Muscle layer of colon (tissue), 2 donors: ENCODE measurements around the gene GOPC.

Source experiments
- H3K27ac ChIP-seq: one replicate; pipeline ENCODE4 v1.7.0; 2013; ENCODE audit warnings: low read depth, mild to moderate bottlenecking, low read length, moderate library complexity
- H3K27me3 ChIP-seq, 2 donors: one replicate each; pipeline ENCODE4 v1.7.0; 2013; ENCODE audit warnings: low read length in 2 of 2, mild to moderate bottlenecking in 2 of 2; ENCODE audit not compliant: insufficient read depth in 2 of 2, control insufficient read depth in 1 of 2
- H3K36me3 ChIP-seq: one replicate; pipeline ENCODE4 v1.7.0; 2013; ENCODE audit warnings: mild to moderate bottlenecking, low read length; ENCODE audit not compliant: insufficient read depth
- H3K4me1 ChIP-seq: one replicate; pipeline ENCODE4 v1.7.0; 2013; ENCODE audit warnings: mild to moderate bottlenecking, low read length; ENCODE audit not compliant: insufficient read depth
- H3K4me3 ChIP-seq, 2 donors: one replicate each; pipeline ENCODE4 v1.7.0; 2013; ENCODE audit warnings: low read length in 2 of 2, low read depth in 1 of 2, mild to moderate bottlenecking in 1 of 2, moderate library complexity in 1 of 2
- H3K9ac ChIP-seq: one replicate; pipeline ENCODE4 v1.7.0; 2013; ENCODE audit warnings: low read length
- H3K9me3 ChIP-seq: one replicate; pipeline ENCODE4 v1.7.0; 2013; ENCODE audit warnings: mild to moderate bottlenecking, low read length
- donor health status: abdominal sarcoma.
- donor health status: Adenocarcinoma of cecum.

GOPC gene

DNA sequence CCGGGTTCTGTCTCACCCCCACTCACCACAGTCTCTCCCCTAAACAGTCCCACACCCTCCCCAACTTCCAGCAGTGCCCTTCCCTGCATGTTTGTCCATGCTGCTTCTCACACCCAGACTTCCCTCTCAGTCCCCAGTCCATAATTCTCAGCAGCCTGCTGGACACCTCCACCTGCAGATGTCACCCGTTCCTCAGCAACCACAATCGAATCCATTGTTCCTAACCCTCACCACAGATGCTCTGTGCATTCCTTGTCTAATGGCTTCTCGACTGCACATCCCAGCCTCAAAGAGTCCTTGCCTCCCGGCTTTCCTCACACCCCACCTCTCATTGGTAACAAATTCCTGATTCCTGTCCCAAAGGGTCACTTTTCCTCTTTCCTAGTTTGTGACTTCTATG lies 55.6 kb downstream of the GOPC start:
- Histone ChIP-seq H3K27me3 (no peaks in the 10 kb centered on the region), H3K27ac (no peak overlapping the region), H3K36me3 (no peaks in the 10 kb centered on the region), H3K4me3 (no peak overlapping the region), H3K9ac (no peak overlapping the region), H3K4me1 (no peaks in the 10 kb centered on the region), H3K9me3 (no peaks in the 10 kb centered on the region)

DNA sequence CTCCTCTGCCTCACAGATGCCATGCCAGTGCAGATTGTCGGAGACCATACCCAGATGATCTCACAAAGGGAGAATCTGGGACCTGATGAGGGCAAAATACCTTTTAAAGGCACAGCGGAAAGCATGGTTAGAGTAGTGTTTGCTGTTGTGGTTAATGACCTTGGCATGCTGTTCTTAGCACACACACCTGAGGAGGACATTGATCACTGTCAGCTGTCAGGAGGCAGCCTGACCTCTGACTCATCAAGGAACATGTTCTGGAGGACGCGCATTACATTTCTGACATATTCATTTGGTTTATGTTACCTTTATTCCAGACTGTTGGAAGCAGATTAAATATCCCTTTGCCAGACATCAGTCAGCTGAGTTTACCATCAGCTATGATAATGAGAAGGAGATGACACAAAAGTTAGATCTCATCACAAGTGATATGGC lies 57.1 kb downstream of the GOPC start:
- peaks cover 4% of the 10 kb centered on the region for H3K36me3 ChIP-seq
- no peak overlapping the region for H3K9ac ChIP-seq
- H3K9me3 ChIP-seq: no peaks in the 10 kb centered on the region
- no peak overlapping the region for H3K4me3 ChIP-seq
- H3K27me3 ChIP-seq: no peaks in the 10 kb centered on the region
- H3K27ac ChIP-seq: no peak overlapping the region
- no peaks in the 10 kb centered on the region for H3K4me1 ChIP-seq

DNA sequence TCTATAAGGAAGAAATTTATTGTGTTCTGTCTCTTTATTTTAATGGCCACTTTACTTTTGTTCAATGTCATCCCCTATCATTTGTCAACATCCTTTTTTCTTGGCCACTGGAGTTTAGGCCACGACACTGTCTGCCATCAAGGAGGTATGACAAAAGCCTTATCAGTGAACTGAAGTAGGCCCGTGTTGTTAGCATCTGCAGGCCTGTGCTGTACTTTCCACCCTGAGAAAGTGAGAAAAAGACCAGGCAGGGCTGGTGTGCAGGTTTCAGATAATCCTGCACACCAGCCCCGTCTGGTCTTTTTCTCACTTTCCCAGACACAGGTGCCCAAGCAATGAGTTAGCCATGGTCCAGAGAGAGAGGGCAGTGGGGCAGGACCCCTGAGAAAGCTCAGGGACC lies 57.6 kb downstream of the GOPC start:
- Histone ChIP-seq H3K36me3 (peaks cover 4% of the 10 kb centered on the region), H3K9me3 (no peaks in the 10 kb centered on the region), H3K27ac (no peak overlapping the region), H3K27me3 (no peaks in the 10 kb centered on the region), H3K9ac (no peak overlapping the region), H3K4me1 (no peaks in the 10 kb centered on the region), H3K4me3 (no peak overlapping the region)

DNA sequence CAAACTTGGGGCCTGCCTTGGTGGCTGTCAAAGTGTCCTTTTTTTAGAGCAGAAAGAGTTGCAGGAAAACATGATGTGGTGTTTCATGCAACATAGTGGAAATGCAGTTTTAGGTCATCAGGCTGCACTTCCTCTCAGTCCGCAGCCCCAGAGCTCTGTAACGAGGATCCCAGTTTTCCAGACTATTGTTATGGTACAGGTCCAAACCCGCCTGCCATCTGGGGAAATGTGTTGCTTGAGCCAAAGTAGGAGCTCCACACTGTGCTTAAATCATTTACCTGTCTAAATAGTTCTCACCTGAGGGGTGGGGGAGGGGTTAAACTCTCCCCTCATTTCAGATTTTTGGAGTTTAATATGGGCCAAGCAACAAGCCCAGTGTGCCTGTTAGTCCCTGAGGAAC lies 59.8 kb downstream of the GOPC start:
- H3K27me3 ChIP-seq: no peaks in the 10 kb centered on the region
- H3K36me3 ChIP-seq: peaks cover 4% of the 10 kb centered on the region
- H3K4me1 ChIP-seq: no peaks in the 10 kb centered on the region
- no peak overlapping the region for H3K4me3 ChIP-seq
- no peak overlapping the region for H3K27ac ChIP-seq
- no peaks in the 10 kb centered on the region for H3K9me3 ChIP-seq
- H3K9ac ChIP-seq: no peak overlapping the region

DNA sequence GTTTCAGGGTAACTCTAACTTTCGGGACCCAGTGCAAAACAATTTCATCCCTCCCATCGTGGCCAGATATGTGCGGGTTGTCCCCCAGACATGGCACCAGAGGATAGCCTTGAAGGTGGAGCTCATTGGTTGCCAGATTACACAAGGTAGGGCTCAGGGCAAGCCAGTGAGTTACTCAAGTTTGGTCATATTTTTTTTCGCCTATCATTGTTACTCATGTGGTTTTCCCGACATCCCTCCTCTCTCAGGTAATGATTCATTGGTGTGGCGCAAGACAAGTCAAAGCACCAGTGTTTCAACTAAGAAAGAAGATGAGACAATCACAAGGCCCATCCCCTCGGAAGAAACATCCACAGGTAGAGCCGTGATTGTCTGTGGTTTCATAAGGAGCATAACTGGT lies 61.6 kb downstream of the GOPC start:
- Histone ChIP-seq H3K4me3 (no peak overlapping the region), H3K4me1 (no peaks in the 10 kb centered on the region), H3K9me3 (no peaks in the 10 kb centered on the region), H3K9ac (no peak overlapping the region), H3K27me3 (no peaks in the 10 kb centered on the region), H3K27ac (no peak overlapping the region), H3K36me3 (peaks cover 4% of the 10 kb centered on the region)

DNA sequence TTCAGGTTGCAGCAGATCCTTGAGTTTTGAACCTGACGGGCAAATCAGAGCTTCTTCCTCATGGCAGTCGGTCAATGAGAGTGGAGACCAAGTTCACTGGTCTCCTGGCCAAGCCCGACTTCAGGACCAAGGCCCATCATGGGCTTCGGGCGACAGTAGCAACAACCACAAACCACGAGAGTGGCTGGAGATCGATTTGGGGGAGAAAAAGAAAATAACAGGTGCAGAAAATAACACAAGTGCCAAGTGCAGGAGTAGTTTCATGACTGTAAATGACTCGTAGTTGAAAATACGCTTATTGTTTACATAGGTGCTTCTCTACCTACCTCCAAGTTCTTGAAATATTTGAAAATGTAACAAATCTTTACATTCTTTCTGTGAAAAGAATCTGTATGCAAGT lies 63.7 kb downstream of the GOPC start:
- no peak overlapping the region for H3K4me3 ChIP-seq
- no peaks in the 10 kb centered on the region for H3K4me1 ChIP-seq
- no peaks in the 10 kb centered on the region for H3K27me3 ChIP-seq
- H3K9ac ChIP-seq: no peak overlapping the region
- no peak overlapping the region for H3K27ac ChIP-seq
- peaks cover 4% of the 10 kb centered on the region for H3K36me3 ChIP-seq
- H3K9me3 ChIP-seq: no peaks in the 10 kb centered on the region

DNA sequence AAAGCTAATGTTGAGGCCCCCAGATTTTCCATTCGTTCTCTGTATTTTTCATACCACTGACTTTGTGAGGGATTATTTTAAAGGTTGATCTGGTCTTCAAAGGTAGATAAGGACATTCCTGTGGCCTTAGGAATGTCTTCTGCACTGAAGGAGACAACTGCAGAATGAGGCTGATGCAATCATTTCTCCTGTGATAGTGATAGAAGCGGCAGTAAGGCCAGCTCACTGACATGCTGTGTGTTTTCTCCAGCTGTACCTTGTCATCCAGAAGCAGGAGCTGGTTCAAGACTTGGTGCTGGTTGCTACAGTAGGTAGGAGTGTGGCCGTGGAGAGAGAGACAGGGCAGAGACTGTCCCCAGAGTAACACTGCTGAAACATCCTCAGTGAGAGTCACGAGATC lies 66.0 kb downstream of the GOPC start:
- H3K9ac ChIP-seq: no peak overlapping the region
- peaks cover 4% of the 10 kb centered on the region for H3K36me3 ChIP-seq
- H3K27me3 ChIP-seq: no peaks in the 10 kb centered on the region
- no peaks in the 10 kb centered on the region for H3K4me1 ChIP-seq
- no peak overlapping the region for H3K4me3 ChIP-seq
- no peaks in the 10 kb centered on the region for H3K9me3 ChIP-seq
- no peak overlapping the region for H3K27ac ChIP-seq

DNA sequence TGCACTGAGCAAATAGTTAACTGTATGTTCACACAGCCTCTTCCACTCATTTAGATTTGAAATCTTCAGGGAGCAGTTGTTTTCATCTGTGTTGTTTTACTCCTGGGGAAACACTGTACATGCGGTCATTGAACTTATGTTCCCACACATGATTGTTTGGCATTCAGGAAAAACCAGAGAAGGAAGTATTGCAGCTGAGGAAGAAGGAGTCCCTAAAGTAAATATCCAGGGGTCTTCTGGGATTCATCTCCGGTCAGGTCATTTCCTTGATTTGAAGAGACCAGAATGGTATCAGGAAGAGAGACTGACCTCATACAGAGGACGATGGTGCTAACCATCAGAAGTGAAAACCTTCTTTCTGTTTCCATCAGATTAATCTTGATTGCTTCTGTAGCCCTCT lies 67.3 kb downstream of the GOPC start:
- no peaks in the 10 kb centered on the region for H3K36me3 ChIP-seq
- no peaks in the 10 kb centered on the region for H3K27me3 ChIP-seq
- H3K4me3 ChIP-seq: no peak overlapping the region
- no peaks in the 10 kb centered on the region for H3K9me3 ChIP-seq
- H3K27ac ChIP-seq: no peak overlapping the region
- no peak overlapping the region for H3K9ac ChIP-seq
- H3K4me1 ChIP-seq: no peaks in the 10 kb centered on the region

DNA sequence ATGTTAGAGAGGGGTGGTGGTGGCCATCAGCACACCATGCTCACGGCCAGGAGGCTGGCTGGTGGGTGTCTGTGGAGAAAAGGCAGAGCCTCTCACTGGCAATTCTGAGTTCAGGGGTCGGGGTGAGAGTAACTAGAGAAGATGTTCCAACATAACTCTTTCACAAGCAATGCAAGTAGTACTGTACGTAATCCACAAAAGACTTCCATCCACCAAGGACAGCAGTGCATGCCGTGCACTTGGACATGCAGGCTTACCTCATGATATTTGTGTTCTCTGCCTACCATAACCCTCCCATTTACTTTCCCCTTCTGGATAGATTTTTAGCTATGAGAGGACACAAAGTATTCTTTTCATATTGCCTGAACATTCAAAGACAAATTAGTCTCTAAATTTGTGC lies 68.5 kb downstream of the GOPC start:
- H3K9ac ChIP-seq: no peak overlapping the region

DNA sequence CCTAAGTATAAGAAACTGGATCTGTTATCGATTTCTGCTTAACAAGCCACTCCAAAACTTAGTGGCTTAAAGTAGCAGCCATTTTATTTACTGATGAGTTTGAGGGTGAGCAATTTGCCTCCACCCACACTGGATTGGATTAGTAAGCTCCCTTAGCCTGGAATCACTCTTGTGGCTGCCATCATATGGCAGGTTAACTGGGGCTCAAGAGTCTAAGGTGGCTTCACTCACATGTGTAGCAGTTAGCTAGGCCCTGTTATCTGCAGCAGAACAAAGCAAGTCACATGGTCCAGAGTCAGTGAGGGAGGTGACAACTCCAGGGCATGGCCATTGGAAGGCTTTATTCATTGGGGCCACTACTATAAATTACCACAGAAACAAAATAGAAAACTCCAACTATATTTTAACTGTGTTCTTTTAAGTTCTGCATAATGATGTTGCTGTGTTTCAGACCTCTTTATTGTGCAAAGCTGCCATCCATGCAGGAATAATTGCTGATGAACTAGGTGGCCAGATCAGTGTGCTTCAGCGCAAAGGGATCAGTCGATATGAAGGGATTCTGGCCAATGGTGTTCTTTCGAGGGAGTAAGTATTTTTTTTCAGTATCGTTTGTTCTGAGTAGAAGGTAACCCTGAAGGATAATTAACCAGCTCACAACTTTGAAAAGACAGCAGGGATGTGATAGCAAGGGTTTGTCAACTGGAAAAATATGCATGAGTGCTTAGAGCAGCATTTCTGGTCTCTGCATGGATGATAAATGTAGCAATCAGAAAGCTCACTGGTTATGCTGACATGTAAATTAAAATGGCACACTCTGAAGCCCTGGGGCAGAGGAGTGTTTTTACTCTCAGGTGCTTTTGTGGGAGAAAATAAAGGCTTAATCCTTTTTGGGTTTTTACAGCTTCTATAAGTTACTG lies 70.2 kb downstream of the GOPC start:
- no peaks in the 10 kb centered on the region for H3K36me3 ChIP-seq
- H3K27me3 ChIP-seq: no peaks in the 10 kb centered on the region
- H3K27ac ChIP-seq: no peak overlapping the region

More for the DNA sequence above, 68.5 kb downstream of the GOPC start:
- Histone ChIP-seq H3K27ac (no peak overlapping the region), H3K4me1 (no peaks in the 10 kb centered on the region), H3K36me3 (no peaks in the 10 kb centered on the region), H3K4me3 (no peak overlapping the region), H3K9me3 (no peaks in the 10 kb centered on the region), H3K27me3 (no peaks in the 10 kb centered on the region)

DNA sequence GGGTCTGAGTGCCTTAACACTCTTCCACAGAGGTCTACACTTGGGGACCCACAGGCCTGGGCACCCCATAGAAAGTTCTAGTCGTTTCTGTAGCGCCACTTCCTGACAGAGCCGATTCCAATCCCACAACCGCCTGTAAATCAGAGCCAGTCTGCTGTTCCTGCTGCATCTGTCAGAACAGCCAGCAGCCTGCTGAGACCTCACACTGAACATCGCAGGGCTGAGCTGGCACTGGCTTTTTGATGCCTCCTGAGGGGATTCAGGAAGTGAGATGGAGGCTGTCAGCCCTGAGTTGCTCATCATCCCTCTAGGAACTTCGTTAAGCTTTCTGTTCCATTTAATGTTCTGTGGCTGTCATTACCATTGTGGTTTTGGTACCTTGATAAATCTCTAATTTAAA lies 71.0 kb downstream of the GOPC start:
- H3K27me3 ChIP-seq: no peaks in the 10 kb centered on the region
- no peak overlapping the region for H3K27ac ChIP-seq
- no peaks in the 10 kb centered on the region for H3K9me3 ChIP-seq

More for the DNA sequence above, 70.2 kb downstream of the GOPC start:
- H3K4me3 ChIP-seq: no peak overlapping the region
- no peak overlapping the region for H3K9ac ChIP-seq
- H3K9me3 ChIP-seq: no peaks in the 10 kb centered on the region
- no peaks in the 10 kb centered on the region for H3K4me1 ChIP-seq

More for the DNA sequence above, 71.0 kb downstream of the GOPC start:
- no peak overlapping the region for H3K9ac ChIP-seq
- no peak overlapping the region for H3K4me3 ChIP-seq
- no peaks in the 10 kb centered on the region for H3K4me1 ChIP-seq
- H3K36me3 ChIP-seq: no peaks in the 10 kb centered on the region
